Natural killer cell (primary cell): Measurements from ENCODE around the gene FBXO38. TPM values are rescaled to one million over a fixed set of nuclear protein-coding genes. Genes with fewer than 3 reads are reported as not detected.
A peak's percentile ranks its signal among the peaks of the same experiment; 100 is the strongest.

Experiments
- ATAC-seq, 3 donors: fragments of 150-1000 bp in 2 of 3; fragments of 200-7000 bp in 1 of 3; cut with Tn5 transposase; 1 replicate in 1 of 3; 2 replicates in 2 of 3; pipeline ENCODE4 v1.10.0; 2021; ENCODE audit warnings: mild to moderate bottlenecking in 2 of 3, moderate library complexity in 2 of 3
- DNase-seq, 2 donors: peaks; one replicate each; pipeline versions ENCODE4 v3.0.0 to v3.0.0-alpha.2; 2013 to 2021; ENCODE audit warnings: mixed read lengths in 1 of 2
- H3K27ac ChIP-seq: one replicate; pipeline ENCODE4 v1.5.1; 2013; ENCODE audit warnings: mild to moderate bottlenecking, low read length
- H3K27me3 ChIP-seq: one replicate; pipeline ENCODE4 v1.6.1; 2013; ENCODE audit warnings: low read length; ENCODE audit not compliant: control insufficient read depth, insufficient read depth
- H3K36me3 ChIP-seq: one replicate; pipeline ENCODE4 v1.6.1; 2013; ENCODE audit warnings: low read length; ENCODE audit not compliant: control insufficient read depth, insufficient read depth
- H3K4me1 ChIP-seq: one replicate; pipeline ENCODE4 v1.6.1; 2013; ENCODE audit warnings: low read length; ENCODE audit not compliant: control insufficient read depth, insufficient read depth
- H3K4me3 ChIP-seq: one replicate; pipeline ENCODE4 v1.5.1; 2013; ENCODE audit warnings: low read length
- H3K9me3 ChIP-seq: one replicate; pipeline ENCODE4 v1.6.1; 2013; ENCODE audit warnings: low read length; ENCODE audit not compliant: control insufficient read depth, insufficient read depth
- H3K27ac Mint-ChIP-seq, 2 donors: one replicate each; pipeline ENCODE4 v1.8.0; 2022; ENCODE audit warnings: mild to moderate bottlenecking in 2 of 2, mixed read lengths in 2 of 2, moderate library complexity in 1 of 2
- H3K27me3 Mint-ChIP-seq, 2 donors: one replicate each; pipeline ENCODE4 v1.8.0; 2022; ENCODE audit warnings: low read depth in 2 of 2, mixed read lengths in 2 of 2
- H3K36me3 Mint-ChIP-seq: one replicate; pipeline ENCODE4 v1.8.0; 2022; ENCODE audit warnings: mixed read lengths
- H3K4me1 Mint-ChIP-seq, 2 donors: one replicate each; pipeline ENCODE4 v1.8.0; 2022; ENCODE audit warnings: mixed read lengths in 2 of 2
- H3K4me3 Mint-ChIP-seq: one replicate; pipeline ENCODE4 v1.8.0; 2022; ENCODE audit warnings: mild to moderate bottlenecking, moderate library complexity, mixed read lengths
- H3K9me3 Mint-ChIP-seq, 2 donors: one replicate each; pipeline ENCODE4 v1.8.0; 2022; ENCODE audit warnings: mixed read lengths in 2 of 2
- CTCF ChIP-seq: fragments of 200-600 bp; IDR thresholded peaks from one replicate; pipeline ENCODE4 v1.8.0; 2022; ENCODE audit warnings: antibody characterized with exemption
- WGBS: methylation state at CpG from one replicate; pipeline ENCODE4 v1.1.7; 2013; ENCODE audit warnings: missing lambda C conversion rate; ENCODE audit not compliant: insufficient coverage; 5-methylcytosine and 5-hydroxymethylcytosine counted together
- intact Hi-C: fragments of 100-400 bp; cut with micrococcal nuclease; formaldehyde crosslinking; loops from one replicate; pipeline ENCODE4 v1.14.2; 2022
- total RNA-seq, 4 donors: library from RNA; stranded (reverse); fragments of 120-200 nt in 1 of 4; gene quantifications; one replicate each; pipeline versions ENCODE4 v1.2.3 to v1.2.4, GENCODE V29; 2013 to 2022

The FBXO38 gene
- total RNA-seq, 3 donors from 2014 or later (not counting 1 experiment from before 2014, with no cell fraction given), result 55.2 to 76.6 (median 65.1) TPM

GRCh38 chr5:148454576-148454975 lies 70.8 kb downstream of the FBXO38 start:
- Mint-ChIP-seq H3K4me3 (no peak overlapping the region), H3K36me3 (no peaks in the 10 kb centered on the region), H3K27ac (no peak overlapping the region), H3K27me3 (peaks cover 13 to 22% of the 10 kb centered on the region in 2 donors), H3K4me1 (no peaks in the 10 kb centered on the region), H3K9me3 (no peaks in the 10 kb centered on the region)
- peaks cover 3% of the 10 kb centered on the region for H3K27me3 ChIP-seq
- DNase-seq, result no peak
- H3K27ac ChIP-seq, result no peak overlapping the region
- intact Hi-C loops, result no loop called here
- H3K36me3 ChIP-seq, result no peaks in the 10 kb centered on the region
- ATAC-seq, result no peak
- H3K9me3 ChIP-seq, result no peaks in the 10 kb centered on the region
- WGBS, result 98% methylated on average over 5 of the region's 5 CpGs
- no peak overlapping the region for H3K4me3 ChIP-seq
- no peak for TF ChIP-seq CTCF
- H3K4me1 ChIP-seq, result no peaks in the 10 kb centered on the region

- TF ChIP-seq CTCF, result no peak
- H3K27ac Mint-ChIP-seq, result no peak overlapping the region
- DNase-seq (no peak), ATAC-seq (no peak)
- Histone ChIP-seq H3K9me3 (no peaks in the 10 kb centered on the region), H3K36me3 (no peaks in the 10 kb centered on the region), H3K27me3 (peaks cover 3% of the 10 kb centered on the region), H3K4me1 (no peaks in the 10 kb centered on the region), H3K4me3 (no peak overlapping the region), H3K27ac (no peak overlapping the region)
- intact Hi-C loops, result no loop called here
- no peaks in the 10 kb centered on the region for H3K4me1 Mint-ChIP-seq
- H3K36me3 Mint-ChIP-seq, result no peaks in the 10 kb centered on the region
- no peak overlapping the region for H3K4me3 Mint-ChIP-seq
- peaks cover 19 to 28% of the 10 kb centered on the region in 2 donors for H3K27me3 Mint-ChIP-seq
- H3K9me3 Mint-ChIP-seq, result no peaks in the 10 kb centered on the region
- WGBS, result 87% methylated on average over 6 of the region's 6 CpGs
Observed at GRCh38 chr5:148455185-148455584, 71.4 kb downstream of the FBXO38 start.

GRCh38 chr5:148457183-148457620 lies 73.4 kb downstream of the FBXO38 start:
- no peak for TF ChIP-seq CTCF
- WGBS, result 62% methylated on average over 3 of the region's 5 CpGs
- H3K4me3 Mint-ChIP-seq, result no peak overlapping the region
- Histone ChIP-seq H3K9me3 (no peaks in the 10 kb centered on the region), H3K4me3 (no peak overlapping the region), H3K36me3 (no peaks in the 10 kb centered on the region), H3K27ac (no peak overlapping the region), H3K27me3 (peaks cover 3% of the 10 kb centered on the region), H3K4me1 (no peaks in the 10 kb centered on the region)
- ATAC-seq (peak; percentile 82 to 94 (median 84)), DNase-seq (peak in 1 of 2 donors; percentile 49)
- intact Hi-C loops, result no loop called here
- no peaks in the 10 kb centered on the region for H3K9me3 Mint-ChIP-seq
- H3K4me1 Mint-ChIP-seq, result no peaks in the 10 kb centered on the region
- H3K27ac Mint-ChIP-seq, result no peak overlapping the region
- H3K36me3 Mint-ChIP-seq, result no peaks in the 10 kb centered on the region
- peaks cover 21 to 47% of the 10 kb centered on the region in 2 donors for H3K27me3 Mint-ChIP-seq
